HepG2 (cell line): ENCODE results near the gene MUC13. TPM values are rescaled to one million over a fixed set of nuclear protein-coding genes. Genes with fewer than 3 reads are reported as not detected.

Experiments used
- ATAC-seq: fragments of 200-7000 bp; cut with Tn5 transposase; 3 replicates; pipeline ENCODE4 v1.9.1; 2020; ENCODE audit warnings: mild to moderate bottlenecking, moderate library complexity
- BruUV-seq: library from RNA; stranded (reverse); fragments of 400-500 nt; replicated peaks from 2 replicates; lab custom pipeline; 2021; lab: Mats Ljungman, UMichigan
- CTCF ChIA-PET: fragments of 300-600 bp; formaldehyde crosslinking; extraction: SDS; loops from one replicate; lab custom pipeline; 2021; ENCODE audit warnings: low total read pairs, inconsistent platforms, low intra/inter-chr PET ratio; lab: Yijun Ruan, JAX
- POLR2A ChIA-PET: fragments of 350-600 bp; sonication (Branson Sonifier 250); formaldehyde crosslinking; loops from one replicate; lab custom pipeline; 2020; ENCODE audit warnings: antibody characterized with exemption, inconsistent platforms; lab: Yijun Ruan, JAX
- DNase-seq: peaks from one replicate; pipeline ENCODE4 v3.0.0-alpha.2; 2015; ENCODE audit warnings: low spot score
- FAIRE-seq: peaks from 3 replicates; lab custom pipeline; 2011; peaks lifted over from hg19 to GRCh38; lab: Jason Lieb, UNC
- H2AFZ ChIP-seq: one replicate; pipeline ENCODE4 v1.6.1; 2011; ENCODE audit warnings: low read length, inconsistent platforms
- H3K27ac ChIP-seq: fragments of 300-600 bp; 3 replicates; pipeline ENCODE4 v1.8.0; 2011; ENCODE audit warnings: mixed run types, mild to moderate bottlenecking, mixed read lengths, low read length, inconsistent platforms; ENCODE audit not compliant: insufficient read depth; ENCODE audit errors: extremely low read length
- H3K27me3 ChIP-seq, 2 experiments: fragments of 200-600 bp in 1 of 2; 2 replicates in 1 of 2; 3 replicates in 1 of 2; pipeline versions ENCODE4 v1.6.0 to v1.8.0; 2011; ENCODE audit warnings: low read length in 2 of 2, mild to moderate bottlenecking in 2 of 2, moderate library complexity in 2 of 2, inconsistent platforms in 1 of 2; ENCODE audit not compliant: insufficient read depth in 2 of 2, control insufficient read depth in 1 of 2
- H3K36me3 ChIP-seq, 2 experiments: fragments of 200-600 bp in 1 of 2; replicated peaks in 1 of 2; 2 replicates in 1 of 2; 3 replicates in 1 of 2; pipeline versions ENCODE4 v1.5.1 to v1.8.0; 2011; ENCODE audit warnings: low read length in 2 of 2, inconsistent platforms in 1 of 2; ENCODE audit not compliant: insufficient read depth in 2 of 2, control insufficient read depth in 1 of 2
- H3K4me1 ChIP-seq: 2 replicates; pipeline ENCODE4 v1.5.1; 2012; ENCODE audit warnings: low read length, inconsistent platforms; ENCODE audit not compliant: insufficient read depth
- H3K4me2 ChIP-seq: 2 replicates; pipeline ENCODE4 v1.6.0; 2011; ENCODE audit warnings: low read depth, low read length, inconsistent platforms
- H3K4me3 ChIP-seq, 3 experiments: fragments of 200-600 bp in 1 of 3; sonication (generic), shearing (Covaris generic) in 1 of 3; replicated peaks in 1 of 3; 2 replicates each; pipeline ENCODE4 v1.5.1; 2011 to 2016; ENCODE audit warnings: low read length in 3 of 3, inconsistent platforms in 2 of 3, low read depth in 2 of 3, mild to moderate bottlenecking in 2 of 3, control low read depth in 1 of 3, mixed read lengths in 1 of 3; ENCODE audit not compliant: insufficient read depth in 1 of 3
- H3K79me2 ChIP-seq: one replicate; pipeline ENCODE4 v1.6.1; 2011; ENCODE audit warnings: low read length, inconsistent platforms; ENCODE audit not compliant: insufficient read depth
- H3K9ac ChIP-seq: 2 replicates; pipeline ENCODE4 v1.6.0; 2011; ENCODE audit warnings: mild to moderate bottlenecking, low read depth, low read length, inconsistent platforms; ENCODE audit not compliant: insufficient read depth
- H3K9me3 ChIP-seq: 2 replicates; pipeline ENCODE4 v1.5.1; 2012; ENCODE audit warnings: mild to moderate bottlenecking, low read length
- H4K20me1 ChIP-seq: 2 replicates; pipeline ENCODE4 v1.6.0; 2011; ENCODE audit warnings: inconsistent platforms, mild to moderate bottlenecking, low read length, moderate library complexity; ENCODE audit not compliant: insufficient read depth
- CBX1 ChIP-seq: IDR thresholded peaks from one replicate; pipeline ENCODE4 v1.6.1; 2016; ENCODE audit warnings: antibody characterized with exemption, low read depth
- MBNL3 ChIP-seq: fragments of 250-450 bp; sonication (Bioruptor Pico); conservative IDR thresholded peaks from 2 replicates; pipeline ENCODE4 v1.8.0; 2022; ENCODE audit warnings: mild to moderate bottlenecking, inconsistent platforms
- ONECUT2 ChIP-seq: sonication (generic); formaldehyde crosslinking; IDR thresholded peaks from 2 replicates; pipeline ENCODE4 v1.4.0; 2020; ENCODE audit warnings: missing genetic modification reagents
- SETDB1 ChIP-seq: sonication (generic); formaldehyde crosslinking; IDR thresholded peaks from 2 replicates; pipeline ENCODE4 v1.5.1; 2020; ENCODE audit warnings: missing genetic modification reagents, mild to moderate bottlenecking, borderline replicate concordance
- WGBS: methylation state at CpG from one replicate; pipeline ENCODE4 v1.1.6; 2017; ENCODE audit warnings: low lambda C conversion rate; 5-methylcytosine and 5-hydroxymethylcytosine counted together
- in situ Hi-C: cut with HindIII; loops from 2 replicates; pipeline ENCODE4 v1.10.0; 2017; ENCODE audit warnings: low pct_unique_long_range_greater_than_20kb; ENCODE audit not compliant: extremely low pct_ligation_motif_present
- intact Hi-C: fragments of 100-400 bp; cut with micrococcal nuclease; formaldehyde crosslinking; loops from one replicate; pipeline ENCODE4 v1.10.0; 2022; ENCODE audit not compliant: unreplicated experiment
- polyA plus RNA-seq, 8 experiments: library from polyadenylated mRNA; depleted of rRNA in 3 of 8; stranded (reverse) in 7 of 8; unstranded in 1 of 8; fragments of >200 nt; fragmentation: Illumina TruSeq in 4 of 8; extraction: Trizol in 4 of 8; gene quantifications; 2 replicates each; pipeline versions ENCODE4 v1.2.1 to v1.2.3, GENCODE V29; 2011 to 2016; ENCODE audit warnings: low read depth in 4 of 8, missing spikeins in 1 of 8, mixed read lengths in 1 of 8; ENCODE audit not compliant: insufficient read depth in 1 of 8
- total RNA-seq, 5 experiments: library from RNA; depleted of rRNA; stranded (reverse); fragments of >200 nt; fragmentation: Illumina TruSeq; extraction: Trizol; gene quantifications; 2 replicates each; pipeline ENCODE4 v1.2.3, GENCODE V29; 2016; ENCODE audit warnings: low read depth in 1 of 5
- TF ChIP-seq, protein P1 (sequence below): sonication (generic); formaldehyde crosslinking; IDR thresholded peaks from 2 replicates; pipeline ENCODE4; 2020; ENCODE audit warnings: missing genetic modification reagents, mild to moderate bottlenecking, borderline replicate concordance
- TF ChIP-seq, protein P2 (sequence below): sonication (generic); formaldehyde crosslinking; IDR thresholded peaks from 2 replicates; pipeline ENCODE4 v1.5.1; 2020; ENCODE audit warnings: missing genetic modification reagents, mild to moderate bottlenecking, borderline replicate concordance
- TF ChIP-seq, protein P3 (sequence below): sonication (generic); formaldehyde crosslinking; IDR thresholded peaks from 2 replicates; pipeline ENCODE4 v1.4.0; 2020; ENCODE audit warnings: low read depth, mild to moderate bottlenecking, missing genetic modification reagents
- TF ChIP-seq, protein P4 (sequence below): fragments of 450-650 bp; IDR thresholded peaks from 2 replicates; pipeline ENCODE4 v1.6.1; 2016

Gene MUC13
- total and polyA plus RNA-seq, 2 of the 13 experiments (the other 11 are each of a cell fraction or from before 2014, with no cell fraction given) = 0.04 to 1.2 TPM

DNA sequence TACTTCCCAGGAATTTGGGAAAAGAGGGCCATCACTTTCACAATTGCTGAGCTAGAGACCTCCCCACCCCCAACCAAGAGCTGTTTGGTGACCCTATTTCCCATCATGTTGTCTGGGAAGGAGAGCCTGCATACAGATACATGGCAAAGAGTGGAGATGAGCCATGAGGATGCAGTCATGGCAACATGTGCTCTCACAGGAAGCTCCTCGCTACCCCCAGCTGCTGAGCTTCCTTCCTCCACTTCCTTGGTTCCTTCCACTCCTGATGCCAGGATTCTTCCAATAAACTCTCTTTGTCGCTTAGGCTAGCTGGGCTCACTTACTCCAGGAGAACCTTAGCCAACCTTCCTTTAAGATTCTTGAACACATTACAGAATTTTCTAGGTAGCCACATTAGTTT lies 48.3 kb upstream of the MUC13 start:
- H3K36me3 ChIP-seq = peaks cover 11 to 26% of the 10 kb centered on the region in 2 experiments; a peak in 4 of 5 replicates
- no peaks in the 10 kb centered on the region for H3K9me3 ChIP-seq
- DNase-seq (no peak), FAIRE-seq (no peak), ATAC-seq (no peak)
- H3K4me2 ChIP-seq = no peak overlapping the region
- ChIA-PET CTCF (no interaction called here), POLR2A (no interaction called here)
- no peak overlapping the region for H3K4me3 ChIP-seq
- H3K27ac ChIP-seq = no peak overlapping the region
- H3K27me3 ChIP-seq = no peaks in the 10 kb centered on the region
- WGBS = 100% methylated on average over 2 of the region's 2 CpGs
- BruUV-seq = no TSS peak
- in situ Hi-C loops (loop anchor here (25.0 kb wide), 1 partner anchor 454 kb away; no protein-coding TSS in a partner anchor), intact Hi-C loops (no loop called here)
- H3K9ac ChIP-seq = no peak overlapping the region
- no peaks in the 10 kb centered on the region for H3K4me1 ChIP-seq
- H3K79me2 ChIP-seq = no peaks in the 10 kb centered on the region
- TF ChIP-seq MBNL3 (no peak), SETDB1 (no peak), ONECUT2 (no peak), CBX1 (no peak)
- TF ChIP-seq, protein P1, sequence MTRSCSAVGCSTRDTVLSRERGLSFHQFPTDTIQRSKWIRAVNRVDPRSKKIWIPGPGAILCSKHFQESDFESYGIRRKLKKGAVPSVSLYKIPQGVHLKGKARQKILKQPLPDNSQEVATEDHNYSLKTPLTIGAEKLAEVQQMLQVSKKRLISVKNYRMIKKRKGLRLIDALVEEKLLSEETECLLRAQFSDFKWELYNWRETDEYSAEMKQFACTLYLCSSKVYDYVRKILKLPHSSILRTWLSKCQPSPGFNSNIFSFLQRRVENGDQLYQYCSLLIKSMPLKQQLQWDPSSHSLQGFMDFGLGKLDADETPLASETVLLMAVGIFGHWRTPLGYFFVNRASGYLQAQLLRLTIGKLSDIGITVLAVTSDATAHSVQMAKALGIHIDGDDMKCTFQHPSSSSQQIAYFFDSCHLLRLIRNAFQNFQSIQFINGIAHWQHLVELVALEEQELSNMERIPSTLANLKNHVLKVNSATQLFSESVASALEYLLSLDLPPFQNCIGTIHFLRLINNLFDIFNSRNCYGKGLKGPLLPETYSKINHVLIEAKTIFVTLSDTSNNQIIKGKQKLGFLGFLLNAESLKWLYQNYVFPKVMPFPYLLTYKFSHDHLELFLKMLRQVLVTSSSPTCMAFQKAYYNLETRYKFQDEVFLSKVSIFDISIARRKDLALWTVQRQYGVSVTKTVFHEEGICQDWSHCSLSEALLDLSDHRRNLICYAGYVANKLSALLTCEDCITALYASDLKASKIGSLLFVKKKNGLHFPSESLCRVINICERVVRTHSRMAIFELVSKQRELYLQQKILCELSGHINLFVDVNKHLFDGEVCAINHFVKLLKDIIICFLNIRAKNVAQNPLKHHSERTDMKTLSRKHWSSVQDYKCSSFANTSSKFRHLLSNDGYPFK = no peak
- TF ChIP-seq, protein P2, sequence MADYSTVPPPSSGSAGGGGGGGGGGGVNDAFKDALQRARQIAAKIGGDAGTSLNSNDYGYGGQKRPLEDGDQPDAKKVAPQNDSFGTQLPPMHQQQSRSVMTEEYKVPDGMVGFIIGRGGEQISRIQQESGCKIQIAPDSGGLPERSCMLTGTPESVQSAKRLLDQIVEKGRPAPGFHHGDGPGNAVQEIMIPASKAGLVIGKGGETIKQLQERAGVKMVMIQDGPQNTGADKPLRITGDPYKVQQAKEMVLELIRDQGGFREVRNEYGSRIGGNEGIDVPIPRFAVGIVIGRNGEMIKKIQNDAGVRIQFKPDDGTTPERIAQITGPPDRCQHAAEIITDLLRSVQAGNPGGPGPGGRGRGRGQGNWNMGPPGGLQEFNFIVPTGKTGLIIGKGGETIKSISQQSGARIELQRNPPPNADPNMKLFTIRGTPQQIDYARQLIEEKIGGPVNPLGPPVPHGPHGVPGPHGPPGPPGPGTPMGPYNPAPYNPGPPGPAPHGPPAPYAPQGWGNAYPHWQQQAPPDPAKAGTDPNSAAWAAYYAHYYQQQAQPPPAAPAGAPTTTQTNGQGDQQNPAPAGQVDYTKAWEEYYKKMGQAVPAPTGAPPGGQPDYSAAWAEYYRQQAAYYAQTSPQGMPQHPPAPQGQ = no peak
- TF ChIP-seq, protein P3, sequence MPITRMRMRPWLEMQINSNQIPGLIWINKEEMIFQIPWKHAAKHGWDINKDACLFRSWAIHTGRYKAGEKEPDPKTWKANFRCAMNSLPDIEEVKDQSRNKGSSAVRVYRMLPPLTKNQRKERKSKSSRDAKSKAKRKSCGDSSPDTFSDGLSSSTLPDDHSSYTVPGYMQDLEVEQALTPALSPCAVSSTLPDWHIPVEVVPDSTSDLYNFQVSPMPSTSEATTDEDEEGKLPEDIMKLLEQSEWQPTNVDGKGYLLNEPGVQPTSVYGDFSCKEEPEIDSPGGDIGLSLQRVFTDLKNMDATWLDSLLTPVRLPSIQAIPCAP (CRISPR knock-in tag) = no peak
- TF ChIP-seq, protein P4, sequence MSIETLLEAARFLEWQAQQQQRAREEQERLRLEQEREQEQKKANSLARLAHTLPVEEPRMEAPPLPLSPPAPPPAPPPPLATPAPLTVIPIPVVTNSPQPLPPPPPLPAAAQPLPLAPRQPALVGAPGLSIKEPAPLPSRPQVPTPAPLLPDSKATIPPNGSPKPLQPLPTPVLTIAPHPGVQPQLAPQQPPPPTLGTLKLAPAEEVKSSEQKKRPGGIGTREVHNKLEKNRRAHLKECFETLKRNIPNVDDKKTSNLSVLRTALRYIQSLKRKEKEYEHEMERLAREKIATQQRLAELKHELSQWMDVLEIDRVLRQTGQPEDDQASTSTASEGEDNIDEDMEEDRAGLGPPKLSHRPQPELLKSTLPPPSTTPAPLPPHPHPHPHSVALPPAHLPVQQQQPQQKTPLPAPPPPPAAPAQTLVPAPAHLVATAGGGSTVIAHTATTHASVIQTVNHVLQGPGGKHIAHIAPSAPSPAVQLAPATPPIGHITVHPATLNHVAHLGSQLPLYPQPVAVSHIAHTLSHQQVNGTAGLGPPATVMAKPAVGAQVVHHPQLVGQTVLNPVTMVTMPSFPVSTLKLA = peak; percentile 72
- TF ChIP-seq, all 625 proteins: peak for 1
- Histone ChIP-seq H4K20me1 (no peaks in the 10 kb centered on the region), H2AFZ (no peak overlapping the region)
